SH-SY5Y (cell line): Measurements from ENCODE around the gene GSTA4.

Source experiments
- GATA2 ChIP-seq: IDR thresholded peaks from 2 replicates; pipeline ENCODE4 v1.6.1; 2011; ENCODE audit warnings: mild to moderate bottlenecking, low read depth, low read length
- GATA3 ChIP-seq: IDR thresholded peaks from 2 replicates; pipeline ENCODE4 v1.6.1; 2011; ENCODE audit warnings: low read depth, mild to moderate bottlenecking, low read length, moderate library complexity

Gene GSTA4

DNA sequence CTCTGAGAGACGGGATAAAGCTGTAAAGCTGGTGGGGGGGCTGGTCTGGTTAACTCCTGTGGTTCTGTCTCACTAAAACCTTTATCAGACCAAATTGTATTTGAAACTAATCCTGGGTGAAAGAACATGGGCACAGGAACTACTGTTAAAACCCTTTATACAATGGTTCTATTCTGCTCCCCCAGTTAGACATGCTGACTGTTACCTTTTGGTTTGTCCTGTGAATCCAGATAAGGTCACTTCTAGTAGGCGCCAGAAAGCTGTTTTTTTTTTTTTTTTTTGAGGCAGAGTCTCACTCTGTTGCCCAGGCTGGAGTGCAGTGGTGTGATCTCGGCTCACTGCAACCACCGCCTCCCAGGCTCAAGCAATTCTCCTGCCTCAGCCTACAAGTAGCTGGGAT, 29.7 kb downstream of the GSTA4 start:
- TF ChIP-seq GATA2, result no peak

DNA sequence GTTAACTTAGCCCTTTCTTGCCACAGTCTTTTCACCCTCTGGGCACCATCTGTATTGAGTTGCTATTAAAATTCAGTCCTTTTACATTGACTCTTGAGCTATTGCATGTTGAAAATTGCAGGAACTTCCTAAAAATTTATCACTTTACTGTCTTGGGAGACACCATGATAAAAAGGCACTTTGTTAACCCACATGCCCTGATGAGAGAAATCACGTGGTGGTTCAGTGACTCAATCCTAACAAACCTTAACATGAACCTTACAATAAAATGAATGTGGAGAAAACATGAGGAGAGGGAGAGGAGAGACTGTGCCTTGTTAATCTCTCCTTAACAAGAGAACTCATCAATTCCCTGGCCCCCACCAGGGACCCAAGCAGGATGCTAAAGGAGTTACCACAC, 30.8 kb downstream of the GSTA4 start:
- TF ChIP-seq GATA2 (no peak), GATA3 (no peak)

DNA sequence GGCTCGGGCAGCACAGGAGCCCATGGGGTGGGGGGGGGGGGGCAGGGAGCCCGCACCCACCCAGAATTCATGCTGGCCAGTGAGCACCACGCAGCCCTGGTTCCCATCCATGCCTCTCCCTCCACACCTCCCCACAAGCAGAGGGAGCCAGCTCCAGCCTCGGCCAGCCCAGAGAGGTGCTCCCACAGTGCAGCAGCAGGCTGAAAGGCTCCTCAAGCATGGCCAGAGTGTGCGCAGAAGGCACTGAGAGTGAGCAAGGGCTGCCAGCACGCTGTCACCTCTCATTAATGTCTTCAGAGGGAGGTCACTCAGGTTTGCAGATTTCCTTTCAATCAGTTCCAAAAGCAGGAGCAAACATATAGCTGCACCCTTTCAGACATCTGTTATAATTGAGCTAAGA, 32.4 kb downstream of the GSTA4 start:
- TF ChIP-seq GATA2 (no peak), GATA3 (no peak)

DNA sequence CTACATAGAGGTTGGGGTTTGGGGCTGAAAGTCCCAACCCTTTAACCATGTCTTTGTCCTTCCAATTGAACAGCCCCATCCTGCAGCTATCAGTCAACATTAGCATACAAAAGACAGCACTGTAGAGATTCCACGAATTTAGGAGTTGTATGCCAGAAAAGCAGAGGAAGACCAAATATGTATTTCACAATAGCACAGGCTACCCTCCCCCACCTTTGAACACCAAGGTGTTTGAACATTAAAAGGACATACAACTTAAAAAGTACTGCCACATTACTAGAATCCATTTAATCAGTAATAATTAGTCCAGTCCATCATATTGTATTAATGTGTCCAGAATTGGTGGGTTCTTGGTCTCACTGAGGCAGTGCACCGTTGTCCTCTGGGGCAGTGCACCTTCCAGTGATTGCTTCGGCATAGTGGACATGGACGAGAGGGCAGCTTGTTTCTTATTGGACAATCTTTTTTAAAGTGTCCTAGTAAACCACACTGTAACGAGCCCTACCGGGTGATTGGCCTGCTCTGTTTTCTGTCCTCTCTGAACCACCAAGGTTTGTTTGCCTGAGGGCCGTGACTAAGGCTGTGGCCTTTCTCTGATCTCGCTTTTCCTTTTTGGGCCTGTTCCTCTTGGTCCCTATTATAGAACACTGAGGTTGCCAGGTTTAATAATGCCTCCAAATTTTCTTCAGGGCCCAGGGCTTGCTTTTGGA, 36.4 kb downstream of the GSTA4 start:
- TF ChIP-seq GATA2 (no peak), GATA3 (no peak)

DNA sequence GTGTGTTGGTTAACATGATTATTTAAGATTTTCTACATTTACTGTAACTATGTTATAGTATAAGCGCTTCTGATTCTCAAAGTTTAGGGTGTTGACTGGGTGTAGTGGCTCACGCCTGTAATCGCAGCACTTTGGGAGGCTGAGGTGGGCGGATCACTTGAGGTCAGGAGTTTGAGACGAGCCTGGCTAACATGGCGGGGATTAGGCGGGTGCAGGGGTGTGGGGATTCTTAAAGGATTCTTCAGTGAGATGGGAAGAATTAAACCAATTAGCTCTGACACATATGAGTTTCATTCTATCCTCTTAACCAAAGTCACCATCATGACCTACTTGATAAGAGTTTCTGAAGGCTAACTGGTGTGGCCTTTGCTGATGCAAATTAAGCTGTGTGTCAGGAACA, 39.2 kb downstream of the GSTA4 start:
- no peak for TF ChIP-seq GATA2
- TF ChIP-seq GATA3, result no peak

DNA sequence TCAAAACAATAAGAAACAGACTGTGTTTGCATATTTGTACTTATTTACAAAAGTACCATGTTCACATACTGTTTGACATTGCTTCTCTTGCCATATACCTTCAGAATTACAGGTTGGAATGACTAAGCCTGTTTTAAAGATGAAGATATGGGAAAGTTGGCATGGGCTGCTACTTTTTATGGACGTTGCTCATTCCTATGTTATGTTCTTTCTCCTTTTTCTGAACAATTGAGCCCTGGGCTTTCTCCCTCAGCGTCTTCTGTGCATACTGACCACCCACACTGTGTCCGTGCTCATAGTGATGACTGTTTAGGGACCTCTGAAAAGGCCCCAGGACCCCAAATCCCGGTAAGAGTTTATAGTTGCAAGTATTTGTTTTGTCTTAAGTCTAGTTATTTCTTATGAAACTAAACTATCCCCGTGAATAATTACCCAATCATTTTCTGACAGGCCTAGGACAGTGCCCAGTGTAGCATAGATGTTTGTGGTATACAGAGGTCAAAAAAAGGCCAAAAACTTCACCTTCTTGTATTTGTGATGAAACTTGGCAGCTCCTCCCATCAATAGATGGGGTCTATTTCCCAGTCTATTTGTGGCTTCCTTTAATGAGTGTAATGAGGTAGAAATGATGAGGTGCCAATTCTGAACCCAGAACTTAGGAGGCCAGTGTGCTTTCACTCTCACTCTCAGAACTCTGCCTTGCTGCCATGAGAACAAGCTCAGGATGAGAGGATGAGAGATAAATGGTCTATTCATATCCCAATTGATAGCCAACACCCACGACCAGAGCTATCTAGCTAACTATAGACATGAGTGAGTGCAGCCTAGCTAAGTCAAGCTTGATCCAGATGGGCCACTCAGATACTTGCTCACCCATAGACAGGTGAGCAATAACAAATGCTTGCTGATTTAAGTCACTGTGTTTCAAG, 40.9 kb downstream of the GSTA4 start:
- TF ChIP-seq GATA2 (no peak), GATA3 (no peak)

DNA sequence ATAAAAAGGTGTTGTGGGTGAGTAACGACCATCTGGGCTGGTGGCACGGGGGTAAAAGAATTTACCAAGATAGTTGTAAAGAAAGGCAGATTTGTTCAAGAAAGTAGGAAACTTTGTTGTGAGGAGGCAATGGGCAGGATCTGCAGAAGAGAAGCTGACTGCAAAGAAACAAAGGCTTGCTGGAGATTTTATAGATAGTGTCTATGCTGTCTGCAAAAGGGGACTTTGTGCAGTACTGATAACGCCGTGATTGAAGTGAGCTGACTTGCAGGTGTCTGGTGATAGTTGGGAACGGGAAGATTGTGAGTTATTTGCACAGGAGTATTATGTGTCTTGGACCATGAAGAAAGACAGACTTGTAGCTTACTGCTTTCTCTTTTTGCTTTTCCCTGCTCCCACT, 48.8 kb downstream of the GSTA4 start:
- TF ChIP-seq GATA2 (peak; percentile 71), GATA3 (no peak)

DNA sequence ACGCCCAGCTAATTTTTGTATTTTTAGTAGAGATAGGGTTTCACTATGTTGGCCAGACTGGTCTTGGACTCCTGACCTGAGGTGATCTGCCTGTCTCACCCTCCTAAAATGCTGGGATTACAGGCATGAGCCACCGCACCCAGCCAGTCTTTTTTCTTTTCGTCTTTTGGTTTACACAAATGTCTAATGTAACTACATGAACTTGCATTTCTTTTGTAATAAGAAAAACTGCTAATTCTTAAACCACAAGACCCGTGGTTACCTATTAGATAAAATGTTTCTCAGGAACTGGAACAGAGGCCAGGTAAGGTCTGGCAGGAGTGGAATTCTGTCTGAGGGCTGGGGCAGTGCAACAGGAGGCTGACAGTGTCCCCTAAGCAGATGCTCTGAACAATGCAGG, 52.9 kb downstream of the GSTA4 start:
- TF ChIP-seq GATA2 (no peak), GATA3 (no peak)

DNA sequence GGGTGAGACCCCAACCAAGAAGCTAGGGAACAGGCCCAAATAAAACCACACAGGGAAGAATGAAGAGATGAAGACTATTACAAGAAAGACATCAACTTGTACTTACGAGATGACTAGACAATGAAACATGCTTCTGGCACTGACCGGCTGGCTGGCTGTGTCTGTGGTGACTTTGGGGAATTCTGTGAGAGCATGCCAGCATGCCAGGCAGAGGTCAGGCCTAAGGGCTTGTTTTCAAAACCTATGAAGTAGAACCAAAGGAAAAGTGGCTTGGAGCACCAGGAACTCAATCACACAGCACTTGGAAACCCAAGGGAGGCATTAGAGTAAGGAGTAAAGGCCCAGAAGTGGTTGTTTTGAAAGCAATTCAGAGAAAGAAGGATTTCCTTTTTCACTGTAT, 57.2 kb downstream of the GSTA4 start:
- TF ChIP-seq GATA2 (no peak), GATA3 (no peak)

DNA sequence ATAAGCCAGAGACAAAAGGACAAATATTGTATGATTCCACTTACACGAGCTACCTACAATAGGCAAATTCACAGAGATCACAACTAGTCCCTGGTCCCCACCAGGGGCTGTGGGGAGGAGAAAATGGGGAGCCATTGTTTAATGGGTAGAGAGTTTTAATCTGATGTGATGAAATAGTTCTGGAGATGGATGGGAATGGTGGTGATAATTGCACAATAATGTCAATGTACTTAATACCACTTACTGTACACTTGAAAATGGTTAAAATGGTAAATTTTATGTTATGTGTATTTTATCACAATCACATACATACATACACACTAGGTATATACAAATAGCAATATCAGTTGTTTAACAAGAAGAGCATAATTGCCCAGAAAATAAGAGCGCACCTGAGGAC, 61.3 kb downstream of the GSTA4 start:
- no peak for TF ChIP-seq GATA2
- TF ChIP-seq GATA3, result no peak

DNA sequence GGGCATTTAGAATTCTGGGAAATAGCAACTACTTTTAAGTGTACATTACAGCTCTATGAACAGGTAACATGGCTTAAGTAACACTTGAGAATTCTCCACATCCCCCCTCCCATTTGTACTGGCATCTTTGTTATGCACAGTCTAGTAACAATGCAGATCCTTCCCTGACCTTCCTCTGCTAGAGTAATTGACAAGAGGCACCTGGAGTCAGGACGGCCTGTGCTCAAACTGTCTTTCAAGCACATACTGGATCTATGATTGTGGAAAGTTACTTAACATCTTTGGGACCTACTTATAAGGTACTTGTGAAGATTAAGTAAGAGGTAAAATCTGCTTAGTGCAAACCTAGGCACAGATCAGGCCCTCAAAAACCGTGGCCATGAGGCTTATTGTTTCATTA, 63.7 kb downstream of the GSTA4 start:
- no peak for TF ChIP-seq GATA3
- TF ChIP-seq GATA2, result no peak

DNA sequence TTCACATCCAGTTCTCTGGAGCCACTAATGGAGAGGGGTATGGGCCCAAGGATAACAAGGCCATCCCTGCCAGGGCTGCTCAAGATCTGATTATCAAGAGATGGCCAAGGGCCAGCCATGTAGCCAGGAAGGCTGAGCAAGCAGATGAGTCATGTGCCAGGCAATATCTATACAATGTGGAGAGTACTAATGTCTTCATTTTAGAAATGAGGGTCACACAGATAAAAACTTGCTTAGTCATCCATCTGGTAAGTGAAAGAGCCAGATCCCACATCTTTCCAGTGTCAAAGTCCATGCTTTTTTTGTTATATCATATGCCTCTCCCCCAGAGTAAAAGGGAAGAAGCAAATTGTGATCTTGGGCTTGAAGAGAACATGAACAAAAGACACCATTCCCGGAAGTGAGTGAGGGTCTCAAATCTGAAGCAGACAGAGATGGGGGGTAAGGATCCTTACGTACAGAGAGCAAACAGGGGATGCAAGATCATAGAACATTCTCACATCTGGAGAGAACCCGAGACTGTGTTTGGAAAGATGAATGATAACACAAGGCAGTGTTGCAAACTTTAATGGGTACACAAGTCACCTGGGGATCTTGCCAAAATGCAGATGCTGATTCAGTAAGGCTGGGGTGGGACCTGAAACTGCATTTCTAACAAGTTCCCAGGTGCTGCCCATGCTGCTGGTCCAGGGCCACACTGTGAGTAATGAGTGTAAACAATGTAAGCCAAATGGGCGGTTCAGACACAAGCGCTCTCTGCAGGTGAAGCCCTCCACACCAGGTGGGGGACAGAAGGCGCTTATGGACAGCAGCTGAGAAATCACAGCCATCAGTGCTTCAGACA, 65.5 kb downstream of the GSTA4 start:
- no peak for TF ChIP-seq GATA3
